ENCODE measurements around the gene WWOX. TPM values are rescaled to one million over a fixed set of nuclear protein-coding genes. Genes with fewer than 3 reads are reported as not detected.

The WWOX gene
- polyA plus RNA-seq, 1 donor (not counting 4 experiments of a cell fraction or from before 2014, with no cell fraction given): 5.1 TPM

- Histone ChIP-seq H3K4me2 (ENCODE audit: control insufficient read depth, extremely low read depth, insufficient read depth, low read depth, low read length) (no peak overlapping the region), H3K36me3 (ENCODE audit: control insufficient read depth in 2 of 2, extremely low read depth in 1 of 2, insufficient read depth in 2 of 2, low read length in 2 of 2) (no peaks in the 10 kb centered on the region), H3K9me1 (ENCODE audit: control insufficient read depth, extremely low read depth, insufficient read depth, low read length) (no peaks in the 10 kb centered on the region), H2AFZ (ENCODE audit: control insufficient read depth, low read length) (no peak overlapping the region), H3K4me3 (ENCODE audit: control insufficient read depth in 2 of 3, extremely low read depth in 1 of 3, insufficient read depth in 2 of 3, low read depth in 1 of 3, low read length in 3 of 3) (no peak overlapping the region), H3K9me3 (ENCODE audit: control insufficient read depth, low read depth, low read length) (no peaks in the 10 kb centered on the region), H3K4me1 (ENCODE audit: control insufficient read depth, extremely low read depth, insufficient read depth, low read length) (no peaks in the 10 kb centered on the region), H4K20me1 (ENCODE audit: control insufficient read depth, extremely low read depth, insufficient read depth, low read length) (no peaks in the 10 kb centered on the region), H3K79me2 (ENCODE audit: control insufficient read depth, insufficient read depth, low read length) (no peaks in the 10 kb centered on the region), H3K9ac (ENCODE audit: control insufficient read depth, extremely low read depth, insufficient read depth, low read length) (no peak overlapping the region), H3K27me3 (ENCODE audit: control insufficient read depth, extremely low read depth, insufficient read depth, low read length) (peaks cover 13% of the 10 kb centered on the region), H3K27ac (ENCODE audit: control insufficient read depth, insufficient read depth, low read length) (no peak overlapping the region)
- TF ChIP-seq CTCF (optimal IDR thresholded peaks at IDR 0.05 in 1 of 3, IDR thresholded peaks at IDR 0.05 in 1 of 3, conservative IDR thresholded peaks at IDR 0.05 in 1 of 3; ENCODE audit: extremely low read depth in 1 of 3, insufficient read depth in 2 of 3, low read length in 3 of 3) (no peak), EZH2 (IDR thresholded peaks at IDR 0.05; ENCODE audit: low read length) (no peak)
- no peak for DNase-seq (ENCODE audit: low read depth, low spot score)
- dilution Hi-C loops (cut with MboI; ENCODE audit: extremely low pct_ligation_motif_present, low sequenced_read_pairs): no loop called here
- no peak for FAIRE-seq
Measured at GRCh38 chr16:79114759-79115158, 1015.3 kb downstream of the WWOX start.

GRCh38 chr16:79121906-79122305, 1022.5 kb downstream of the WWOX start:
- Histone ChIP-seq H3K4me2 (ENCODE audit: control insufficient read depth, extremely low read depth, insufficient read depth, low read depth, low read length) (no peak overlapping the region), H4K20me1 (ENCODE audit: control insufficient read depth, extremely low read depth, insufficient read depth, low read length) (no peaks in the 10 kb centered on the region), H3K4me3 (ENCODE audit: control insufficient read depth in 2 of 3, extremely low read depth in 1 of 3, insufficient read depth in 2 of 3, low read depth in 1 of 3, low read length in 3 of 3) (no peak overlapping the region), H3K9ac (ENCODE audit: control insufficient read depth, extremely low read depth, insufficient read depth, low read length) (no peak overlapping the region), H3K4me1 (ENCODE audit: control insufficient read depth, extremely low read depth, insufficient read depth, low read length) (no peaks in the 10 kb centered on the region), H3K9me1 (ENCODE audit: control insufficient read depth, extremely low read depth, insufficient read depth, low read length) (no peaks in the 10 kb centered on the region), H2AFZ (ENCODE audit: control insufficient read depth, low read length) (no peak overlapping the region), H3K79me2 (ENCODE audit: control insufficient read depth, insufficient read depth, low read length) (no peaks in the 10 kb centered on the region), H3K27ac (ENCODE audit: control insufficient read depth, insufficient read depth, low read length) (no peak overlapping the region), H3K27me3 (ENCODE audit: control insufficient read depth, extremely low read depth, insufficient read depth, low read length) (peaks cover 11% of the 10 kb centered on the region), H3K36me3 (ENCODE audit: control insufficient read depth in 2 of 2, extremely low read depth in 1 of 2, insufficient read depth in 2 of 2, low read length in 2 of 2) (no peaks in the 10 kb centered on the region), H3K9me3 (ENCODE audit: control insufficient read depth, low read depth, low read length) (no peaks in the 10 kb centered on the region)
- no peak for TF ChIP-seq CTCF (optimal IDR thresholded peaks at IDR 0.05 in 1 of 3, IDR thresholded peaks at IDR 0.05 in 1 of 3, conservative IDR thresholded peaks at IDR 0.05 in 1 of 3; ENCODE audit: extremely low read depth in 1 of 3, insufficient read depth in 2 of 3, low read length in 3 of 3)
- TF ChIP-seq EZH2 (IDR thresholded peaks at IDR 0.05; ENCODE audit: low read length): no peak
- DNase-seq (ENCODE audit: low read depth, low spot score) (no peak), FAIRE-seq (no peak)
- dilution Hi-C loops (cut with MboI; ENCODE audit: extremely low pct_ligation_motif_present, low sequenced_read_pairs): no loop called here

Measured in keratinocyte (primary cell).